IMR-90 (cell line): ENCODE results near the gene NMT1. TPM values are rescaled to one million over a fixed set of nuclear protein-coding genes. Genes with fewer than 3 reads are reported as not detected.

Source experiments
- ATAC-seq: fragments of 200-7000 bp; cut with Tn5 transposase; 2 replicates; pipeline ENCODE4 v1.9.1; 2020; ENCODE audit warnings: low read depth, mild to moderate bottlenecking, moderate library complexity
- BruUV-seq: library from RNA; stranded (reverse); fragments of 400-500 nt; replicated peaks from 2 replicates; lab custom pipeline; 2021; lab: Mats Ljungman, UMichigan
- CTCF ChIA-PET: fragments of 300-600 bp; formaldehyde crosslinking; extraction: SDS; loops from one replicate; lab custom pipeline; 2021; ENCODE audit warnings: antibody characterized with exemption; lab: Yijun Ruan, JAX
- POLR2A ChIA-PET: fragments of 300-600 bp; sonication (Branson Sonifier 250); formaldehyde crosslinking; loops from one replicate; lab custom pipeline; 2022; ENCODE audit warnings: antibody characterized with exemption; ENCODE audit not compliant: unreplicated experiment; lab: Charles Lee
- DNase-seq: peaks from one replicate; pipeline ENCODE4 v3.0.0; 2013
- H2AFZ ChIP-seq: replicated peaks from 2 replicates; pipeline ENCODE3; 2013; ENCODE audit warnings: low read length, mild to moderate bottlenecking; ENCODE audit not compliant: poor library complexity
- H2AK5ac ChIP-seq: 2 replicates; pipeline ENCODE4 v1.6.1; 2013; ENCODE audit warnings: low read depth, low read length, inconsistent platforms
- H2AK9ac ChIP-seq: replicated peaks from 2 replicates; pipeline ENCODE3; 2013; ENCODE audit warnings: mild to moderate bottlenecking, low read depth, low read length, moderate library complexity; ENCODE audit not compliant: poor library complexity
- H2BK120ac ChIP-seq: 2 replicates; pipeline ENCODE4 v1.6.1; 2013; ENCODE audit warnings: low read depth, low read length, inconsistent platforms
- H2BK15ac ChIP-seq: 3 replicates; pipeline ENCODE4 v1.6.1; 2013; ENCODE audit warnings: low read depth, low read length, inconsistent platforms
- H2BK20ac ChIP-seq: 2 replicates; pipeline ENCODE4 v1.6.1; 2013; ENCODE audit warnings: low read depth, mild to moderate bottlenecking, inconsistent platforms, low read length, moderate library complexity
- H2BK5ac ChIP-seq: 2 replicates; pipeline ENCODE4 v1.6.1; 2013; ENCODE audit warnings: mild to moderate bottlenecking, low read depth, low read length, inconsistent platforms; ENCODE audit not compliant: poor library complexity, severe bottlenecking
- H3K14ac ChIP-seq: replicated peaks from 2 replicates; pipeline ENCODE4 v1.6.1; 2013; ENCODE audit warnings: low read depth, low read length, inconsistent platforms
- H3K18ac ChIP-seq: 2 replicates; pipeline ENCODE4 v1.6.1; 2013; ENCODE audit warnings: low read depth, low read length, control low read depth
- H3K23ac ChIP-seq: 2 replicates; pipeline ENCODE4 v1.6.1; 2013; ENCODE audit warnings: low read depth, low read length, inconsistent platforms
- H3K27ac ChIP-seq: 2 replicates; pipeline ENCODE4 v1.5.1; 2013; ENCODE audit warnings: mild to moderate bottlenecking, control low read depth, low read length; ENCODE audit not compliant: insufficient read depth
- H3K27me3 ChIP-seq: 2 replicates; pipeline ENCODE4 v1.6.1; 2013; ENCODE audit warnings: low read length; ENCODE audit not compliant: control insufficient read depth, insufficient read depth
- H3K36me3 ChIP-seq: 2 replicates; pipeline ENCODE4 v1.6.1; 2013; ENCODE audit warnings: low read length, mixed read lengths; ENCODE audit not compliant: control insufficient read depth, insufficient read depth
- H3K4ac ChIP-seq: 2 replicates; pipeline ENCODE4 v1.6.1; 2013; ENCODE audit warnings: low read depth, low read length, inconsistent platforms
- H3K4me1 ChIP-seq: 2 replicates; pipeline ENCODE4 v1.6.1; 2013; ENCODE audit warnings: low read length, mixed read lengths; ENCODE audit not compliant: control insufficient read depth, insufficient read depth
- H3K4me2 ChIP-seq: 2 replicates; pipeline ENCODE4 v1.6.1; 2013; ENCODE audit warnings: low read depth, mild to moderate bottlenecking, control low read depth, low read length, moderate library complexity
- H3K4me3 ChIP-seq: 2 replicates; pipeline ENCODE4 v1.5.1; 2013; ENCODE audit warnings: low read depth, mild to moderate bottlenecking, control low read depth, low read length, moderate library complexity; ENCODE audit not compliant: insufficient read depth
- H3K56ac ChIP-seq: 2 replicates; pipeline ENCODE4 v1.6.1; 2013; ENCODE audit warnings: low read length, inconsistent platforms; ENCODE audit not compliant: insufficient read depth; ENCODE audit errors: extremely low read depth
- H3K79me1 ChIP-seq, 2 experiments: 2 replicates each; pipeline ENCODE4 v1.6.1; 2013; ENCODE audit warnings: low read length in 2 of 2, inconsistent platforms in 1 of 2, low read depth in 1 of 2
- H3K9ac ChIP-seq: 2 replicates; pipeline ENCODE4 v1.6.1; 2013; ENCODE audit warnings: low read depth, low read length, control low read depth
- H3K9me1 ChIP-seq: 2 replicates; pipeline ENCODE4 v1.6.1; 2013; ENCODE audit warnings: low read length, inconsistent platforms; ENCODE audit not compliant: insufficient read depth
- H3K9me3 ChIP-seq: 2 replicates; pipeline ENCODE4 v1.6.1; 2013; ENCODE audit warnings: low read length; ENCODE audit not compliant: control insufficient read depth, insufficient read depth
- H4K20me1 ChIP-seq: 2 replicates; pipeline ENCODE4 v1.6.1; 2013; ENCODE audit warnings: low read length, inconsistent platforms; ENCODE audit not compliant: insufficient read depth
- H4K5ac ChIP-seq: 2 replicates; pipeline ENCODE4 v1.6.1; 2013; ENCODE audit warnings: mild to moderate bottlenecking, low read depth, low read length, control low read depth
- H4K8ac ChIP-seq, 2 experiments: 2 replicates each; pipeline ENCODE4 v1.6.1; 2013; ENCODE audit warnings: low read depth in 2 of 2, low read length in 2 of 2, control low read depth in 1 of 2, inconsistent platforms in 1 of 2
- H4K91ac ChIP-seq: 2 replicates; pipeline ENCODE4 v1.6.1; 2013; ENCODE audit warnings: low read depth, low read length, inconsistent platforms; ENCODE audit not compliant: insufficient read depth
- BHLHE40 ChIP-seq: fragments of 150-350 bp; IDR thresholded peaks from 2 replicates; pipeline ENCODE4 v1.6.1; 2016; ENCODE audit warnings: mild to moderate bottlenecking, low read depth, low read length
- CEBPB ChIP-seq: IDR thresholded peaks from 2 replicates; pipeline ENCODE4 v1.6.1; 2012; ENCODE audit warnings: low read depth, low read length, improper control_type of control experiment
- CHD1 ChIP-seq: IDR thresholded peaks from 2 replicates; pipeline ENCODE4 v1.6.1; 2012; ENCODE audit warnings: low read depth, low read length, improper control_type of control experiment
- CTCF ChIP-seq: conservative IDR thresholded peaks from 2 replicates; pipeline ENCODE4 v1.5.1; 2012; ENCODE audit warnings: mild to moderate bottlenecking, low read depth, low read length, improper control_type of control experiment
- ELK1 ChIP-seq: fragments of 150-350 bp; IDR thresholded peaks from 2 replicates; pipeline ENCODE4 v1.6.1; 2016; ENCODE audit warnings: low read depth, mild to moderate bottlenecking, low read length, moderate library complexity, borderline replicate concordance
- FOS ChIP-seq: fragments of 150-350 bp; IDR thresholded peaks from 2 replicates; pipeline ENCODE4 v1.6.1; 2016; ENCODE audit warnings: low read depth, low read length
- MAFK ChIP-seq: IDR thresholded peaks from 2 replicates; pipeline ENCODE4 v1.6.1; 2012; ENCODE audit warnings: low read depth, low read length, improper control_type of control experiment
- MAZ ChIP-seq: IDR thresholded peaks from 2 replicates; pipeline ENCODE4 v1.6.1; 2012; ENCODE audit warnings: low read depth, mild to moderate bottlenecking, low read length, improper control_type of control experiment, moderate library complexity, borderline replicate concordance
- MXI1 ChIP-seq: IDR thresholded peaks from 2 replicates; pipeline ENCODE4 v1.6.1; 2012; ENCODE audit warnings: low read depth, mild to moderate bottlenecking, low read length, moderate library complexity, borderline replicate concordance
- POLR2A ChIP-seq: IDR thresholded peaks from 2 replicates; pipeline ENCODE4 v1.6.1; 2012; ENCODE audit warnings: mild to moderate bottlenecking, low read depth, low read length
- RAD21 ChIP-seq: IDR thresholded peaks from 2 replicates; pipeline ENCODE4 v1.6.1; 2012; ENCODE audit warnings: low read length, improper control_type of control experiment
- RCOR1 ChIP-seq: IDR thresholded peaks from 2 replicates; pipeline ENCODE4 v1.6.1; 2012; ENCODE audit warnings: mild to moderate bottlenecking, low read length, improper control_type of control experiment; ENCODE audit not compliant: insufficient replicate concordance
- SMC3 ChIP-seq: fragments of 150-350 bp; IDR thresholded peaks from 2 replicates; pipeline ENCODE4 v1.6.1; 2016; ENCODE audit warnings: low read depth, mild to moderate bottlenecking, antibody characterized with exemption, low read length, moderate library complexity
- USF2 ChIP-seq: fragments of 150-350 bp; IDR thresholded peaks from 2 replicates; pipeline ENCODE4 v1.6.1; 2017; ENCODE audit warnings: mild to moderate bottlenecking, antibody characterized with exemption, low read length, low read depth
- WGBS, 2 experiments: methylation state at CpG; one replicate each; pipeline versions ENCODE4 v1.1.5 to v1.1.7; 2013; ENCODE audit warnings: missing lambda C conversion rate in 2 of 2; ENCODE audit not compliant: insufficient read length in 1 of 2; ENCODE audit errors: extremely low coverage in 2 of 2; 5-methylcytosine and 5-hydroxymethylcytosine counted together
- dilution Hi-C: fragments of 300-500 bp; cut with HindIII; formaldehyde crosslinking; loops from one replicate; pipeline ENCODE4 v1.14.3; 2018; ENCODE audit warnings: low sequenced_read_pairs; ENCODE audit not compliant: unreplicated experiment
- in situ Hi-C: fragments of 300-500 bp; cut with MboI; formaldehyde crosslinking; loops from 3 replicates; pipeline ENCODE4 v1.14.3; 2019; ENCODE audit warnings: low sequenced_read_pairs, inconsistent platforms, mixed read lengths
- intact Hi-C: fragments of 100-400 bp; cut with micrococcal nuclease; formaldehyde crosslinking; loops from 2 replicates; pipeline ENCODE4 v1.10.0; 2022
- polyA plus RNA-seq, 3 experiments: library from polyadenylated mRNA; depleted of rRNA; stranded (reverse); fragments of >200 nt; gene quantifications; 2 replicates each; pipeline ENCODE4 v1.2.3, GENCODE V29; 2012; ENCODE audit warnings: low replicate concordance in 1 of 3
- total RNA-seq: library from RNA; depleted of rRNA; stranded (reverse); fragments of >200 nt; gene quantifications from 2 replicates; pipeline ENCODE4 v1.2.3, GENCODE V29; 2012

The NMT1 gene
- total and polyA plus RNA-seq, 2 of the 4 experiments (the other 2 are of a cell fraction) = 38.0 to 60.6 TPM

- dilution Hi-C loops = no loop called here
- no peak overlapping the region for H4K8ac ChIP-seq
- H3K56ac ChIP-seq = no peak overlapping the region
- H3K79me1 ChIP-seq = peaks cover 0 to 3% of the 10 kb centered on the region in 2 experiments; a peak in 1 of 4 replicates
- intact Hi-C loops = no loop called here
- BruUV-seq = no TSS peak
- no peak overlapping the region for H3K4me3 ChIP-seq
- no peak overlapping the region for H2BK5ac ChIP-seq
- H3K9me3 ChIP-seq = no peaks in the 10 kb centered on the region
- ChIA-PET POLR2A (no interaction called here), CTCF (interaction anchor here (1.5 kb wide), 1 partner anchor 19 kb away, joined by 7 read pairs; the partner anchor contains the start of gene ACBD4)
- peaks cover 44% of the 10 kb centered on the region for H3K36me3 ChIP-seq
- H3K14ac ChIP-seq = no peak overlapping the region; the same call in 1 of the 2 replicates
- H3K27ac ChIP-seq = no peak overlapping the region
- H3K27me3 ChIP-seq = no peaks in the 10 kb centered on the region
- in situ Hi-C loops = no loop called here
- no peaks in the 10 kb centered on the region for H3K9me1 ChIP-seq
- ATAC-seq = no peak
- no peak overlapping the region for H2BK120ac ChIP-seq
- no CpG with 5 or more reads among the region's 10 CpGs for WGBS, 2 experiments
- H4K5ac ChIP-seq = no peak overlapping the region
- peaks cover 5% of the 10 kb centered on the region; the same call in 1 of the 2 replicates for H3K4me1 ChIP-seq
- no peak overlapping the region; the same call in 2 of the 3 replicates for H2BK15ac ChIP-seq
- H3K4ac ChIP-seq = no peak overlapping the region
- no peak for DNase-seq
- H2AFZ ChIP-seq = peak overlapping the region; percentile 11
- H2AK9ac ChIP-seq = peak overlapping the region; percentile 65
- no peak overlapping the region; the same call in 1 of the 2 replicates for H2AK5ac ChIP-seq
- H3K18ac ChIP-seq = no peak overlapping the region
- H4K20me1 ChIP-seq = no peaks in the 10 kb centered on the region
- H2BK20ac ChIP-seq = no peak overlapping the region
- H3K4me2 ChIP-seq = no peak overlapping the region
- no peak overlapping the region for H3K9ac ChIP-seq
- no peak for TF ChIP-seq RAD21
- TF ChIP-seq USF2 = no peak
- no peak for TF ChIP-seq MXI1
- no peak for TF ChIP-seq BHLHE40
- no peak for TF ChIP-seq MAFK
- TF ChIP-seq POLR2A = no peak
- no peak for TF ChIP-seq ELK1
- no peak for TF ChIP-seq CEBPB
- TF ChIP-seq SMC3 = no peak
- no peak for TF ChIP-seq CHD1
- TF ChIP-seq MAZ = no peak
- TF ChIP-seq CTCF = no peak
- no peak for TF ChIP-seq FOS
- TF ChIP-seq RCOR1 = no peak
- no peak overlapping the region for H3K23ac ChIP-seq
- H4K91ac ChIP-seq = no peak overlapping the region
Observed at GRCh38 chr17:45116434-45117016, 55.4 kb downstream of the NMT1 start.
